ENCODE results near the gene RAB40C. TPM values are rescaled to one million over a fixed set of nuclear protein-coding genes. Genes with fewer than 3 reads are reported as not detected.

Gene RAB40C
- total RNA-seq, 3 donors from 2014 or later, result 17.6 to 29.1 (median 20.6) TPM

DNA sequence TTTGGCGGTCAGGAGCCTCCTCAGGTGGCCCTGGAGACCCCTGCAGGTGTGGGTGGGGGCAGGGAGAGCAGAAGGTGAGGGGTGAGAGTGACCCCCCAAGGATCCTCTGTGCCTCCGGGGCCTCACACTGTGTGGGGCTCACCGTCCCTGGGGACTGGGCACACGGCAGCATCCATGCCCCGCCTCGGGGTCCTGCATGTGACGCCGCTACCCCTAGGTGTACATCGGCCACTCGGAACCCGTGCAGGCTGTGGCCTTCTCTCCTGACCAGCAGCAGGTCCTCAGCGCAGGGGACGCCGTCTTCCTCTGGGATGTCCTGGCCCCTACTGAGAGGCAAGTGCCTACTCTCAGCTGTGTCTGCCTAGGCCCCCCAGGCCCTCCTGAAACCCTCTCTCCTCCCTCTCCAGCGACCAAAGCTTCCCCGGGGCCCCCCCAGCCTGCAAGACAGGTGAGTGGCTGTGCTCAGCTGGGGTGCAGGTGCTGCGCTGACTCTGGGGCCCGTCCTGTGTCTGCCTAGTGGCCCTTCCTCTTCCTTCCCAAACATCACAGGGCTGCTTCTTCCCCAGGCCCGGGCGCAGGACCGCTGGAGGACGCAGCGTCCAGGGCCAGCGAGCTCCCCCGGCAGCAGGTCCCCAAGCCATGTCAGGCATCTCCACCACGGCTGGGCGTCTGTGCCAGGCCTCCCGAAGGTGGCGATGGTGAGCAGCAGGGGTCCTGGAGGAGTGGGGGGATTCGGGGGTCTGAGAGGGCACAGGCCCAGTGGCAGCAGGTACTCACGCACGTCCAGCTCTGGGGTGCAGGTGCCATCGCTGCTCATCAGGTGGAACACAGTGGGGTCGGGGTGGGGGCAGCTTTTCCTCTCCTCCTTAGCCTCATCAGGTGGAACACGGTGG is 69.1 kb downstream of the RAB40C start:
- intact Hi-C loops (cut with DNase I; ENCODE audit: low total_unique reads), result no loop called here
- Histone ChIP-seq H3K9me3 (no peaks in the 10 kb centered on the region), H3K4me1 (peaks cover 0 to 6% of the 10 kb centered on the region in 2 donors), H3K27ac (no peak overlapping the region), H3K27me3 (no peaks in the 10 kb centered on the region), H3K36me3 (no peaks in the 10 kb centered on the region), H3K4me3 (no peak overlapping the region)
- no peak for TF ChIP-seq POLR2A (IDR thresholded peaks at IDR 0.05)
- no peak for TF ChIP-seq POLR2AphosphoS5 (IDR thresholded peaks at IDR 0.05)
- TF ChIP-seq, protein P1, sequence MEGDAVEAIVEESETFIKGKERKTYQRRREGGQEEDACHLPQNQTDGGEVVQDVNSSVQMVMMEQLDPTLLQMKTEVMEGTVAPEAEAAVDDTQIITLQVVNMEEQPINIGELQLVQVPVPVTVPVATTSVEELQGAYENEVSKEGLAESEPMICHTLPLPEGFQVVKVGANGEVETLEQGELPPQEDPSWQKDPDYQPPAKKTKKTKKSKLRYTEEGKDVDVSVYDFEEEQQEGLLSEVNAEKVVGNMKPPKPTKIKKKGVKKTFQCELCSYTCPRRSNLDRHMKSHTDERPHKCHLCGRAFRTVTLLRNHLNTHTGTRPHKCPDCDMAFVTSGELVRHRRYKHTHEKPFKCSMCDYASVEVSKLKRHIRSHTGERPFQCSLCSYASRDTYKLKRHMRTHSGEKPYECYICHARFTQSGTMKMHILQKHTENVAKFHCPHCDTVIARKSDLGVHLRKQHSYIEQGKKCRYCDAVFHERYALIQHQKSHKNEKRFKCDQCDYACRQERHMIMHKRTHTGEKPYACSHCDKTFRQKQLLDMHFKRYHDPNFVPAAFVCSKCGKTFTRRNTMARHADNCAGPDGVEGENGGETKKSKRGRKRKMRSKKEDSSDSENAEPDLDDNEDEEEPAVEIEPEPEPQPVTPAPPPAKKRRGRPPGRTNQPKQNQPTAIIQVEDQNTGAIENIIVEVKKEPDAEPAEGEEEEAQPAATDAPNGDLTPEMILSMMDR (IDR thresholded peaks at IDR 0.05), result no peak
- no peak for DNase-seq (ENCODE audit: low spot score in 2 of 2)

- Histone ChIP-seq H3K27me3 (no peaks in the 10 kb centered on the region), H3K9me3 (no peaks in the 10 kb centered on the region), H3K27ac (no peak overlapping the region), H3K36me3 (no peaks in the 10 kb centered on the region), H3K4me3 (no peak overlapping the region), H3K4me1 (peaks cover 0 to 6% of the 10 kb centered on the region in 2 donors)
- DNase-seq (ENCODE audit: low spot score in 2 of 2), result no peak
- TF ChIP-seq, protein P1 (IDR thresholded peaks at IDR 0.05), result no peak
- intact Hi-C loops (cut with DNase I; ENCODE audit: low total_unique reads), result no loop called here
These were observed 69.8 kb downstream of the RAB40C start for GRCh38 chr16:659618-660017.

DNA sequence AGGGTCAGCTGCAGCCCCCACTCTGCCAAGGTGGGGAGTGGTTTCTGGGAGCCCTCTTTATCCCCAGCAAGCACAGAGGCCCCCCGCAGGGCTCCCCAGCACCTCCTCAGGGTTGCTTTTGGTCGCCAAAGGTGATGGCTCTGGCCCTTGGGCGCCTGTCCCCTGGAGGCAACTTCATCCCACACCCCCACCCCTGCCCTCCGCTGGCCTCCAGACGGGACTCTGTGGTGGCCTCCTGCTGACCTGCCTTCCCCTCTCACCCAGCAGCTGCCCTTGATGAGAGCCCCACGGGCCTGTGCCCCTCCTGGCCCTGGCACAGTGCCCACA is 70.2 kb downstream of the RAB40C start:
- Histone ChIP-seq H3K4me1 (peaks cover 0 to 6% of the 10 kb centered on the region in 2 donors), H3K4me3 (peak overlapping the region in 1 of 3 donors; percentile 58), H3K36me3 (no peaks in the 10 kb centered on the region), H3K9me3 (no peaks in the 10 kb centered on the region), H3K27me3 (no peaks in the 10 kb centered on the region), H3K27ac (peak overlapping the region; percentile 60 to 84)
- no peak for DNase-seq (ENCODE audit: low spot score in 2 of 2)
- TF ChIP-seq POLR2AphosphoS5 (IDR thresholded peaks at IDR 0.05), result no peak
- intact Hi-C loops (cut with DNase I; ENCODE audit: low total_unique reads), result no loop called here

DNA sequence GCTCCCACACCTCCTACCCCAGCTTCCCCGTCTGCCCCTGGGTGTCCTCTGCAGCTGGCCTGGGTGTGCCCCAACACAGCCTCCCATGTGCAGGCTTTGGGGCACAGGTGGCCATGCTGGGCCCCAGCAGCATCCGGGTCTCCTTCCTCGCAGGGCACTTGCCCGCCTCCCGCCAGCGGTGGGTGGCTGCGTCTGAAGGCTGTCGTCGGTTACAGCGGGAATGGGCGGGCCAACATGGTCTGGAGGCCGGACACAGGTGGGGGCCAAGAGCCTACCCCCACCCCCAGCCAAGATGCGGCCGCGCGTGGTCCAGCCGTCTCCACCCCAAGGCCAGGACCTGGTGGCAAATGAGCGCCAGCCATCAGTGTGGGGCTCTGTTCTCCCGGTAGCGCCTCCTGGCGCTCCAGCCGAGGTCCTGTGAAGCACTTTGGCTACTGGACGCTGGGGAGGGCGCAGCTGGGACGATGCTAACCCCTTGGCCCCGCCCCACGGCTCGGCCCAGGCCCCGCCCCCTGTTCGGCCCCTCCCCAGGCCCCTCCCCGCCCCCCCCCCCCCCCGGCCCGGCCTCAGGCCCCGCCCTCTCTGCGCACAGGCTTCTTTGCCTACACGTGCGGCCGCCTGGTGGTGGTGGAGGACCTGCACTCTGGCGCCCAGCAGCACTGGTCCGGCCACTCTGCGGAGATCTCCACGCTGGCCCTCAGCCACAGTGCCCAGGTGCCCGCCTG is 70.8 kb downstream of the RAB40C start:
- Histone ChIP-seq H3K4me3 (peak overlapping the region in 2 of 3 donors; percentile 32 to 58), H3K9me3 (no peaks in the 10 kb centered on the region), H3K36me3 (no peaks in the 10 kb centered on the region), H3K27me3 (no peaks in the 10 kb centered on the region), H3K27ac (peak overlapping the region; percentile 60 to 84), H3K4me1 (peaks cover 0 to 6% of the 10 kb centered on the region in 2 donors)
- TF ChIP-seq POLR2AphosphoS5 (IDR thresholded peaks at IDR 0.05) (peak in 1 of 3 donors; percentile 15), POLR2A (IDR thresholded peaks at IDR 0.05) (no peak)
- TF ChIP-seq, protein P1 (IDR thresholded peaks at IDR 0.05), result peak in 2 of 3 donors; percentile 55 to 66
- intact Hi-C loops (cut with DNase I; ENCODE audit: low total_unique reads), result no loop called here
- DNase-seq (ENCODE audit: low spot score in 2 of 2), result peak; percentile 78 to 83

GRCh38 chr16:661184-661821 is 71.4 kb downstream of the RAB40C start:
- H3K27ac ChIP-seq, result peak overlapping the region; percentile 40 to 77
- intact Hi-C loops (cut with DNase I; ENCODE audit: low total_unique reads), result no loop called here
- peak overlapping the region in 2 of 3 donors; percentile 32 to 58 for H3K4me3 ChIP-seq
- H3K9me3 ChIP-seq, result no peaks in the 10 kb centered on the region
- H3K4me1 ChIP-seq, result peaks cover 0 to 6% of the 10 kb centered on the region in 2 donors
- no peaks in the 10 kb centered on the region for H3K36me3 ChIP-seq
- H3K27me3 ChIP-seq, result no peaks in the 10 kb centered on the region
- no peak for DNase-seq (ENCODE audit: low spot score in 2 of 2)
- TF ChIP-seq POLR2AphosphoS5 (IDR thresholded peaks at IDR 0.05) (no peak), POLR2A (IDR thresholded peaks at IDR 0.05) (no peak)
- TF ChIP-seq, protein P1 (IDR thresholded peaks at IDR 0.05), result peak; percentile 2 to 55 (median 7)
